GM12878 (cell line): ENCODE measurements around the gene RNF115. TPM values are rescaled to one million over a fixed set of nuclear protein-coding genes. Genes with fewer than 3 reads are reported as not detected.
A peak's percentile ranks its signal among the peaks of the same experiment; 100 is the strongest.

Experiments
- ATAC-seq: fragments of 200-7000 bp; cut with Tn5 transposase; 3 replicates; pipeline ENCODE4 v1.9.1; 2020; ENCODE audit warnings: mild to moderate bottlenecking, moderate library complexity
- BruUV-seq: library from RNA; stranded (reverse); fragments of 400-500 nt; replicated peaks from 2 replicates; lab custom pipeline; 2021; lab: Mats Ljungman, UMichigan
- CTCF ChIA-PET: fragments of 300-600 bp; sonication (Branson Sonifier 250); formaldehyde crosslinking; extraction: SDS; loops from one replicate; lab custom pipeline; 2021; ENCODE audit warnings: inconsistent platforms; lab: Yijun Ruan, JAX
- POLR2A ChIA-PET: fragments of 350-600 bp; formaldehyde crosslinking; extraction: SDS; loops from one replicate; lab custom pipeline; 2021; ENCODE audit warnings: inconsistent platforms; lab: Charles Lee
- RAD21 ChIA-PET: fragments of 300-600 bp; sonication (Branson Sonifier 250); formaldehyde crosslinking; loops from one replicate; lab custom pipeline; 2023; ENCODE audit warnings: antibody characterized with exemption; ENCODE audit not compliant: unreplicated experiment; lab: Charles Lee
- SMC1A ChIA-PET: fragments of 300-600 bp; sonication (Branson Sonifier 250); formaldehyde crosslinking; loops from one replicate; lab custom pipeline; 2023; ENCODE audit not compliant: unreplicated experiment, uncharacterized antibody; lab: Charles Lee
- DNase-seq: peaks from one replicate; pipeline ENCODE4 v3.0.0-alpha.2; 2011; ENCODE audit warnings: low read depth, low spot score
- FAIRE-seq: peaks from 3 replicates; lab custom pipeline; 2011; peaks lifted over from hg19 to GRCh38; lab: Jason Lieb, UNC
- H2AFZ ChIP-seq: 2 replicates; pipeline ENCODE4 v1.6.0; 2011; ENCODE audit warnings: low read depth, low read length, control low read depth; ENCODE audit not compliant: control insufficient read depth
- H3K27ac ChIP-seq: 2 replicates; pipeline ENCODE4 v1.5.1; 2011; ENCODE audit warnings: control low read depth; ENCODE audit not compliant: control insufficient read depth, insufficient read depth
- H3K27me3 ChIP-seq, 2 experiments: replicated peaks in 1 of 2; 2 replicates each; pipeline versions ENCODE4 v1.6.0 to v1.6.1; 2011; ENCODE audit warnings: low read length in 1 of 2; ENCODE audit not compliant: control insufficient read depth in 2 of 2, insufficient read depth in 2 of 2
- H3K36me3 ChIP-seq, 2 experiments: 2 replicates each; pipeline ENCODE4 v1.5.1; 2011; ENCODE audit warnings: low read length in 1 of 2; ENCODE audit not compliant: control insufficient read depth in 2 of 2, insufficient read depth in 2 of 2
- H3K4me1 ChIP-seq: 2 replicates; pipeline ENCODE4 v1.6.1; 2011; ENCODE audit warnings: mild to moderate bottlenecking, low read length, moderate library complexity, mixed read lengths; ENCODE audit not compliant: control insufficient read depth, insufficient read depth
- H3K4me2 ChIP-seq: 2 replicates; pipeline ENCODE4 v1.6.0; 2011; ENCODE audit warnings: control low read depth; ENCODE audit not compliant: control insufficient read depth, insufficient read depth
- H3K4me3 ChIP-seq: fragments of 200-600 bp; sonication (generic); 2 replicates; pipeline ENCODE4 v1.5.1; 2016
- H3K79me2 ChIP-seq: 2 replicates; pipeline ENCODE4 v1.6.0; 2011; ENCODE audit warnings: low read length; ENCODE audit not compliant: control insufficient read depth, insufficient read depth
- H3K9ac ChIP-seq: 2 replicates; pipeline ENCODE4 v1.8.0; 2011; ENCODE audit warnings: low read length, control low read depth, mixed read lengths; ENCODE audit not compliant: control insufficient read depth, insufficient read depth
- H3K9me3 ChIP-seq: replicated peaks from 3 replicates; pipeline ENCODE4 v1.5.1; 2011; ENCODE audit warnings: mild to moderate bottlenecking, low read length; ENCODE audit not compliant: control insufficient read depth, insufficient read depth
- H4K20me1 ChIP-seq: 2 replicates; pipeline ENCODE4 v1.6.0; 2011; ENCODE audit not compliant: control insufficient read depth, insufficient read depth
- ASH2L ChIP-seq: fragments of 300-600, 200-600 bp; sonication (generic); IDR thresholded peaks from 2 replicates; pipeline ENCODE4 v1.6.1; 2017; ENCODE audit warnings: low read depth, mild to moderate bottlenecking, borderline replicate concordance
- CHD4 ChIP-seq: fragments of 200-600 bp; sonication (generic); IDR thresholded peaks from 2 replicates; pipeline ENCODE4 v1.6.1; 2016; ENCODE audit warnings: mild to moderate bottlenecking
- CREB1 ChIP-seq: IDR thresholded peaks from 2 replicates; pipeline ENCODE4 v1.6.1; 2012; ENCODE audit warnings: low read depth, mild to moderate bottlenecking, inconsistent platforms
- IKZF2 ChIP-seq, 2 experiments: fragments of 450-650 bp; IDR thresholded peaks; 2 replicates each; pipeline ENCODE4 v1.6.1; 2017; ENCODE audit warnings: mild to moderate bottlenecking in 2 of 2, moderate library complexity in 2 of 2
- MEF2B ChIP-seq: fragments of 450-650 bp; IDR thresholded peaks from 2 replicates; pipeline ENCODE4 v1.6.1; 2018; ENCODE audit warnings: mild to moderate bottlenecking, moderate library complexity; ENCODE audit not compliant: partially characterized antibody, poor library complexity, severe bottlenecking
- MLLT1 ChIP-seq: fragments of 450-650 bp; IDR thresholded peaks from 2 replicates; pipeline ENCODE4 v1.6.1; 2016; ENCODE audit warnings: mild to moderate bottlenecking
- NFXL1 ChIP-seq: fragments of 450-650 bp; IDR thresholded peaks from 2 replicates; pipeline ENCODE4 v1.6.1; 2017; ENCODE audit warnings: antibody characterized with exemption, mild to moderate bottlenecking, borderline replicate concordance
- NFYB ChIP-seq: IDR thresholded peaks from 2 replicates; pipeline ENCODE4 v1.6.1; 2011; ENCODE audit warnings: low read depth, mild to moderate bottlenecking, low read length, improper control_type of control experiment, moderate library complexity; ENCODE audit not compliant: insufficient read depth
- POLR2A ChIP-seq: IDR thresholded peaks from 2 replicates; pipeline ENCODE4 v1.6.1; 2011; ENCODE audit warnings: low read depth, mild to moderate bottlenecking, low read length
- RBBP5 ChIP-seq: fragments of 200-600 bp; sonication (generic); conservative IDR thresholded peaks from 2 replicates; pipeline ENCODE4 v1.6.1; 2016
- SREBF2 ChIP-seq: IDR thresholded peaks from 2 replicates; pipeline ENCODE4 v1.6.1; 2012; ENCODE audit warnings: mild to moderate bottlenecking, low read length
- STAT3 ChIP-seq: IDR thresholded peaks from 2 replicates; pipeline ENCODE4 v1.6.1; 2011; ENCODE audit warnings: low read depth, low read length, improper control_type of control experiment
- ZNF207 ChIP-seq: fragments of 450-650 bp; IDR thresholded peaks from 2 replicates; pipeline ENCODE4 v1.6.1; 2014; ENCODE audit warnings: antibody characterized with exemption, mild to moderate bottlenecking, borderline replicate concordance
- ZNF274 ChIP-seq: IDR thresholded peaks from one replicate; pipeline ENCODE4 v1.8.0; 2011; ENCODE audit not compliant: insufficient read length, insufficient read depth
- WGBS: methylation state at CpG from one replicate; pipeline ENCODE4 v1.1.6; 2016; ENCODE audit warnings: low lambda C conversion rate; ENCODE audit not compliant: insufficient replicate concordance, insufficient coverage; ENCODE audit errors: missing lambda C conversion rate; 5-methylcytosine and 5-hydroxymethylcytosine counted together
- in situ Hi-C: fragments of 300-500 bp; cut with MboI; formaldehyde crosslinking; loops from 9 replicates; pipeline ENCODE4 v1.14.3; 2018; ENCODE audit warnings: mixed read lengths
- intact Hi-C: fragments of 100-400 bp; cut with micrococcal nuclease; formaldehyde crosslinking; loops from one replicate; pipeline ENCODE4 v1.14.2; 2022; ENCODE audit not compliant: unreplicated experiment
- polyA plus RNA-seq, 11 experiments: library from polyadenylated mRNA; depleted of rRNA in 4 of 11; unstranded in 6 of 11; stranded (reverse) in 5 of 11; fragments of >200 nt; fragmentation: Nextera tagmentation in 4 of 11; fragmentation: Illumina TruSeq in 1 of 11; extraction: Ambion mirVana in 4 of 11; extraction: Trizol in 1 of 11; gene quantifications; 1 replicate in 1 of 11; 2 replicates in 10 of 11; pipeline versions ENCODE4 v1.2.1 to v1.2.3, GENCODE V29; 2011 to 2016; ENCODE audit warnings: inconsistent platforms in 2 of 11, missing spikeins in 2 of 11, low read depth in 1 of 11
- total RNA-seq, 4 experiments: library from RNA; depleted of rRNA in 3 of 4; stranded (reverse); fragments of >200 nt in 3 of 4; fragmentation: Illumina TruSeq in 1 of 4; extraction: Trizol in 1 of 4; gene quantifications; 2 replicates each; pipeline versions ENCODE4 v1.2.1 to v1.2.3, GENCODE V29; 2013 to 2021
- TF ChIP-seq, protein P1 (sequence below): IDR thresholded peaks from 2 replicates; pipeline ENCODE4 v1.6.1; 2011; ENCODE audit warnings: borderline replicate concordance, low read depth, mild to moderate bottlenecking, moderate library complexity, mixed read lengths, low read length; ENCODE audit not compliant: insufficient read depth; ENCODE audit errors: extremely low read length

The RNF115 gene
- total and polyA plus RNA-seq, 10 of the 15 experiments (the other 5 are each of a cell fraction or from before 2014, with no cell fraction given) = 3.4 to 22.0 (median 12.9) TPM

DNA sequence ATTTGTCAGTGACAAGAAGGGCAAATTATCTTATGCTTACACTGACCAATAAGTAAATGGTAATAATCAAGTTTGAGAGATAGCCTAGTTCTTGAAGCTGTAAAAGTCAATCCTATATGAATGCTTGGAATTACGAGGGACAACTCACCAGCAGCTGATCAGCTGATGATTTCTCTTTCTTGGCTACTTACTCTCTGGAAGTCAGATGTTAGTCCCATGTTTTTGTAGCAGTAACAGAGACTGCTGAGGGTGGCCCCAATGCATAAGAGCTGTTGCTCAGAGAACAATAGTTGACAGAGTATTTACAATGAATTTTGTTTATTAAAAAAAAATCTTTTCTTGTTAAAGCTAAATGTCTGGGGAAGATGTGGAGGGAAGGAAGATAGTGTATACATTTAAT lies 65.3 kb downstream of the RNF115 start:
- DNase-seq = no peak
- ATAC-seq = no peak
- ChIA-PET POLR2A (interaction anchor here (0.5 kb wide), 1 partner anchor 148 kb away, joined by 3 read pairs; no protein-coding TSS in a partner anchor), CTCF (interaction anchor here (1.5 kb wide), 1 partner anchor 22 kb away, joined by 5 read pairs; no protein-coding TSS in a partner anchor), RAD21 (no interaction called here), SMC1A (interaction anchor here (1.0 to 1.9 kb wide), 6 partner anchors 12 to 68 kb away, joined by 3 to 5 read pairs (median 4); no protein-coding TSS in a partner anchor)
- in situ Hi-C loops (no loop called here), intact Hi-C loops (no loop called here)
- BruUV-seq = TSS peak; percentile 35
- no peaks in the 10 kb centered on the region for H3K27me3 ChIP-seq
- TF ChIP-seq STAT3 = no peak
- TF ChIP-seq ZNF274 = no peak
- TF ChIP-seq SREBF2 = no peak
- no peak overlapping the region for H3K4me3 ChIP-seq
- H3K79me2 ChIP-seq = no peaks in the 10 kb centered on the region
- H3K36me3 ChIP-seq = peaks cover 2 to 8% of the 10 kb centered on the region in 2 experiments; a peak in 3 of 4 replicates
- no peak overlapping the region for H2AFZ ChIP-seq
- no peaks in the 10 kb centered on the region for H4K20me1 ChIP-seq
- H3K9me3 ChIP-seq = peaks cover 9% of the 10 kb centered on the region; the same call in 2 of the 3 replicates
- WGBS = 95% methylated on average over 1 of the region's 1 CpG
- H3K27ac ChIP-seq = no peak overlapping the region
- H3K9ac ChIP-seq = no peak overlapping the region
- H3K4me1 ChIP-seq = no peaks in the 10 kb centered on the region
- no peak for FAIRE-seq
- H3K4me2 ChIP-seq = no peak overlapping the region

DNA sequence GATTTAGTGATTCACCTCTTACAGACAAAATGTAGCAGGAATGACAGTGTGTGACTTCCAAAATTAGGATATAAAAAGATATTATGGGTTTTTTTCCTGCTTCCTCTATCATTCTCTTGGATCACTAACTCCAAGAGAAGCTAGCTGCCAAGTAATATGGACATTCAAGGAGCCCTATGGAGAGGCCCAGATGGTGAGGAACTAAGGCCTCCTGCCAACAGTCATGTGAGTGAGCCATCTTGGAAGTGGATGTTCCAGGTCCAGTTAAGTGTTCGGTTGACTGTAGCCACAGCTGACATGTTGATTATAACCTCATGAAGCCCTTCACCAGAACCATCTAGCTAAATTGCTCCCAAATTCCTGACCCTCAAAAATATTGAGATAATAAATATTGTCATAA lies 65.8 kb downstream of the RNF115 start:
- ATAC-seq = no peak
- no peaks in the 10 kb centered on the region for H3K27me3 ChIP-seq
- ChIA-PET SMC1A (interaction anchor here (1.2 to 1.9 kb wide), 5 partner anchors 11 to 68 kb away, joined by 3 to 5 read pairs (median 4); no protein-coding TSS in a partner anchor), CTCF (interaction anchor here (1.0 kb wide), 1 partner anchor 23 kb away, joined by 3 read pairs; no protein-coding TSS in a partner anchor), POLR2A (no interaction called here), RAD21 (no interaction called here)
- H3K9ac ChIP-seq = no peak overlapping the region
- no peak overlapping the region for H3K4me2 ChIP-seq
- no peaks in the 10 kb centered on the region for H4K20me1 ChIP-seq
- intact Hi-C loops = no loop called here
- peaks cover 9% of the 10 kb centered on the region; the same call in 2 of the 3 replicates for H3K9me3 ChIP-seq
- H3K4me1 ChIP-seq = no peaks in the 10 kb centered on the region
- WGBS = 100% methylated on average over 1 of the region's 1 CpG
- DNase-seq = no peak
- H3K36me3 ChIP-seq = peaks cover 2 to 12% of the 10 kb centered on the region in 2 experiments; a peak in 3 of 4 replicates
- FAIRE-seq = no peak
- H3K79me2 ChIP-seq = no peaks in the 10 kb centered on the region
- no peak overlapping the region for H2AFZ ChIP-seq
- in situ Hi-C loops = no loop called here
- H3K4me3 ChIP-seq = no peak overlapping the region
- H3K27ac ChIP-seq = no peak overlapping the region
- BruUV-seq = no TSS peak
- TF ChIP-seq MEF2B (no peak), ZNF207 (no peak), NFXL1 (no peak), ZNF274 (no peak), CHD4 (no peak), MLLT1 (no peak), ASH2L (no peak), CREB1 (no peak), IKZF2 (IDR thresholded peaks at IDR 0.05) (no peak), RBBP5 (no peak), NFYB (no peak), POLR2A (no peak)
- TF ChIP-seq, protein P1, sequence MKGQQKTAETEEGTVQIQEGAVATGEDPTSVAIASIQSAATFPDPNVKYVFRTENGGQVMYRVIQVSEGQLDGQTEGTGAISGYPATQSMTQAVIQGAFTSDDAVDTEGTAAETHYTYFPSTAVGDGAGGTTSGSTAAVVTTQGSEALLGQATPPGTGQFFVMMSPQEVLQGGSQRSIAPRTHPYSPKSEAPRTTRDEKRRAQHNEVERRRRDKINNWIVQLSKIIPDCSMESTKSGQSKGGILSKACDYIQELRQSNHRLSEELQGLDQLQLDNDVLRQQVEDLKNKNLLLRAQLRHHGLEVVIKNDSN = no peak
